HG02623 (cell line): ENCODE data around the gene CDKN2B-AS1.
A peak's percentile ranks its signal among the peaks of the same experiment; 100 is the strongest.

ENCODE experiments used
- ATAC-seq: cut with Tn5 transposase; IDR thresholded peaks from one replicate; pipeline ENCODE4 v1.9.1; 2021; ENCODE audit warnings: moderate library complexity; ENCODE audit not compliant: unreplicated experiment

CDKN2B-AS1 gene

DNA sequence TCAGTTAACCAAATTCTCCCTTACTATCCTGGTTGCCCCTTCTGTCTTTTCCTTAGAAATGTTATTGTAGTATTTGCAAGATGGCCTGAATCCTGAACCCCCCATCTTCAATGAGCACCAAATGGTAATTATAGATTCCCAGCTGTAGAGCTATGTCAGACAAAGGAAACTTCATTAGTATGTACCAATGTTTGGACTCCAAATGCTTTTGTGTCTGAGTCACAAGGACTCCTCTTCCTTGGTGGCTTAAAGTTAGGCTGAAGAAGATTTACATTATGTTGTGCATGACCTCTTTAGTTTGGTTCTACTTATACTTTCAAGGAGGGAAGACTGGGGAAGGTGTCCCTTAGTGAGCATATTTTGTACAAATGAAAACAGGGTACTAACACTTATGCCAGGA is 120.4 kb downstream of the CDKN2B-AS1 start:
- ATAC-seq, result no peak

DNA sequence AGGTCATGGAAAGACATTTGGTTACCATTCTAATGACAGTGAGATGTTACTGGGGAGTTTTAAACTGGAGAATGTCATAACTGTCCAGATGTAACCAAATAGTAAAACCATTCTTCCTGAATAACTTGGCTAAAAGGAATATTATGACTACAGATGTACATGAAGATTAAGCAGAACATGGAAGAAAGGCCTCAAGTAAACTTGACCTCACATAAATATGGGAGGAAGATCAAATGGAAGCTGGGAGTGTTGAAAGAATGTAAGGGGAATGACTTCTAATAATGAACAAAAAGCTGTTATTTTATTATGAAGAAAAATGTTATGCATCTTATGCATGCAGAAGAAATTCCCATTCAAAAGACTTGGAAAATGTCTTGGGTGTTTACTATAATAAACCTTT is 122.2 kb downstream of the CDKN2B-AS1 start:
- ATAC-seq, result no peak

DNA sequence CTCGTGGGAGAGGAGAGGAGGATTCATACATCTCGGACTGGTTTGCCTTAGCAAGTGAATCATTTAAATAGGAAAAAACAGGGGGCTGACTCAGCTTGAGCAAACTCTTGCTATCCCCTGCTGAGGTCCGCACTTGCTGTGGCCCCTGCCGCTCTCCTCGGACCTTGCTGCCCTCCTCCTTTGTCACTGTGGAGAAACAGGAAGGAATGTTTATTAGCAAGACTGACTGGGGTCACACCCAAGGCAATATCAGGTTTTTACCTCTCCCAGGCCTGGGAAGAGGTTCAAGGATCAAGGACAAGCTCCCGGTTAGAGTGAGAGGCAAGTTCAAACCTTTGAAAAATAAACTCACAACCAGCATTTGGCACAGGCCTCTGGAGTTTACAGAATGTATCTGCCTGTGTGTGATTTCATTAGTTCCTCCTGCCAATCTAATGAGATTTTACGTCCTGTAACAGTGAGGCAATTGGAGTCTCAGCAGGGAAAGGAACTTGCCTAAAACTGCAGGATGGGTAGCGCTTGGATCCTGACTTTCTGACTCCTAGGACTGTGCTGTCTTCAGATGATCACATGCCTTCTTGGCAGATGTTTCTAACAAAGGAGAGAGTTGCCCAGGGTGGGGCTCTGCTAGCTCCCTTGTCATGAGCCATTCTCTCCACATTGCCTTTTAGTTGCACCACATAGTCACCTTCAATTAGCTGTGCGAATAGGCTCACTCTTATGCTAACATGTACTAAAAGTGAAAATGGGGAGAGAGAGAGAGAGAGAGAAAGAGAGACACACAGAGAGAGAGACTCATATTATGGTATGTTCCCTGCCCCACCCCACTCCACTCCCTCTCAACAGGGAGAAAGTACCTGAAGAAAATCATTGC is 123.2 kb downstream of the CDKN2B-AS1 start:
- ATAC-seq, result no peak

DNA sequence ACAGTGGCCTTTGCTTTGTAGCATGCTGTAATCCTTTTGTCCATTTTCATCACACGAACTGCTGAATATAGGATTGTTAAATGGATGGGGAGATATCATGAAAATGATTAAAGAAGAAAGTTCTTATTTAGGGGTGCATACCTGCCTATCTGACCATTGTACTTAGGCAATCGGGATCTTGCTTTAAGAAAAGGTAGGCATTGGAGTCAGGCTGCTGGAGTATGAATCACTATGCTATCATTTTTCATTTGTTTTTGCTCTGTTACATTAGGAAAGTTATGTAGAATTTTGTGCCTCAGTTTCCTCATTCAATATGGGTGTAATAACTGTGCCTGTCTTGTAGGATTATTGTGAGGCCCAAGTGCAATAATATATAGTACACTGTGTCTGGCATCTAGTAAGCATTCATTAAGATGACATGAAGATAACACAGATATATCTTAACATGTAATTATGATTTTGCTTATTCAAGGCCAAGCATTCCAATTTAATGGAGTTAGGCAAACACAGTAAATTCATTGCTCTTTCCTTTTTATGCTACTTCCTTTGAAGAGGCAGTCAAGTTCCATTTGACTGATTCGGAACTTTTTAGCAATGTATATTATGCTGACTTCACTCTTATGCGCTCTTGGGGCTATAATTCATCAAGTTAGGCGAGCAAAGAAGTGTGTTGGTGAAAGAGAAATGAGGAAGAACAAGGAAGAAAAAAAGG is 124.4 kb downstream of the CDKN2B-AS1 start:
- ATAC-seq, result no peak

DNA sequence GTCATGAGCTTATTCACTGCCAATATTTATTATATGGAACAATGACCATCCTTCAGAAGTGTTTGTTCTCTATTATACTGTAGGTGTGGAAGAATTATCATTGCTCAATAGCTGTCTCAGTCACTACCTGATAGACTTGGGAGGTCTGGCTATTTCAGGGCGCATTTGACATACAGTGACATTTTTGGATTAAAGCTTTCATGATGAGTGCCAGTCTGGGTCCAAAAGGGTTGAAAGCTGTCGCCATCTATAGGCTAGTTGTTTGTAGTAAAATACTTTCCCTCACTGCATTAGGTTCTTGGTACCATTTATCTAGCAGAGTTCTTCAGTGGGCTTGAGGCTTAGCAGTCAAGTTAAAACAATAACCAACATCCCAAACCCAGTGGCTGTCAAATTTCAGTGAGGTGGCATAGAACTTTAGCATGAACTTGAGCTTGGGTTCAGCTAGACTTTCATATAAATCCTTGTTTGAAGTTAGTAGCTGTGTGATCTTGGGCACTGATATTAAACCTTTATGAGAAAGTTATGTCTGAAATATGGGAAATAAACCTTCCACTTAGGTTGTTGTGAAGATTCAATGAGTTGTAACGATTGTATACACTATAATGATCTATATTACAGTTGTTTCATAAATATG is 125.0 kb downstream of the CDKN2B-AS1 start:
- ATAC-seq, result peak; percentile 80

DNA sequence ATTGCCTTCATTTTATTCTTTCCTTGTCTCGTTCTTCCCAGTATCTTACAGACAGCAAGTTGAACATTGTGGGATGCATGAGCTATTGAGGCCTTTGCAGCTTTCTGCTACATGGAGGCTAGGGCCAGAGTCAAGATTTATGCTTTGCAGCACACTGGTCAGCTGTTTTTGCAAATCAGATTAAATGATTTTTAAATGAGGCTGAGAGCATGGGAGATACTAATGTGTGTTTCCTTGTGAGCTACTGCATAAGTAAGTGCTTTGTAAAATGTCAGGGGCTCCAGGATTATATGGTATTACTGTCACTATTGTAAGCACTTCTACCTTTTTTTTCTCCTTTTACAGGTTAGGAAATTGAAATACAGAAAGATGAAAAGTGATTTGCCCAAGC is 125.6 kb downstream of the CDKN2B-AS1 start:
- ATAC-seq, result no peak

DNA sequence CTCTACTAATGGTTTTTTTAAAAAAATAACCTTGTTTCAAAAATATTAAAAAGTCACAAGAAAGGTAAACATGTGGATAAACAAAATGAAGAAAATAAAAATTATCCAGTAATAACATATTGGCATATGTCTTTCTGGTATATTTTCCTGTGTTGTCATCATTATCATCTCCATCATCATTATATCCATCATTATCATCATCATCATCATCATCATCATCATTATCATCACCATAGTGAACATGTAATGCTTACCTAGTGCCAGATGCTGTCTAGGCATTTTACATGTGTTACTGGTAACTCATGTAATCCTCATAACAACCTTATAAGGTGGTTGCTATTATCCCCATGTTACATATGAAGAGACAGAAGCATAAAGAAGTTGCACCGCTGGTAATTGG is 126.0 kb downstream of the CDKN2B-AS1 start:
- ATAC-seq, result no peak

DNA sequence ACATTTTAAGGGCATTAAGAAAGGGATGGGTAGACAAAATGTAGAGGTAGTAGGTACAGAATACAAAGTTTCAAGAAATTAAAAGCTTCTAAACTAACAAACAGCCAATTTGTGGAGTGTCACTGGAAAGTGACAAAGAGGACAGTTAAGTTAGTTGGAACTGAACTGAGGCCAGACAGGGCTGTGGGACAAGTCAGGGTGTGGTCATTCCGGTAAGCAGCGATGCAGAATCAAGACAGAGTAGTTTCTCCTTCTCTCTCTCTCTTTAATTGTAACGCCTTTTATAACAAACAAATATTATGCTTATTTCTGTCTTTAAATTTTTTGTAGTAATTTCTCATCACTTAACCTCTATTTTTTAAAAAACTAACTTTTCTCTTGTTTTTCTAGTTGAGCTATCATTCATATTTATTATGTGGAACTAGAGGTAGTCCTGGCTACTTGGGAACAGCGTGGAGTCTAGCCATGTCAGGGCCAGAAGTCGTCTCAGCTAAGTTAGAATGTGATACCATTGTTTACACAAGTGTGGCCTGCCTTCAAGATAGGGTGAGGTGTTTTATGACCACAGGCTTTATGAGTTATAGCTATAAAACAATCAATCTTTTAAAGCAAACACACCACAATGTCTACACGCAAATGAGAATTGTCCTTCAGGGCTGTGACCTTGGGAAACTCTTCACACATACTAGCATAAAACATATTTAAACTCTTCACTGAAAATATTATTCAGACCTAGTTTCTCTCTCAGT is 129.8 kb downstream of the CDKN2B-AS1 start:
- ATAC-seq, result no peak

DNA sequence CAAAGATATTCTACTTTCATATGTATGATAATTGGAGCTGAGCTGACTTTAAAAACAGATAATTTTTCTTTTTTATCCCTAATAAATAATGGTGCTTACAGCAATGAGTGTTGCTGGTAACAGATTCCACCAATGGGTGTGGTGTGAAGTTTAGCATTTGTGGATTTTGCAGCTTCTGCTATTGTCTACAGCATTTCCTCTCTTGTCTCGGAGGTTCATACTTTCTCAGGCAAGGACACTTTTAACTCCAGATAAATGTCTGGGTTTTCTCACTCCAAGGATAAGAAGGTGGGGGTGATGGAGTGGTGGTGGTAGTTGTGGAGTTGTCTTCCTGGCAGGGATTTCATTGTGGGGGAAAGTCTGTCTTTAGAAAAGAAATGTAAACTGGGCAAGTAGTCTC is 134.5 kb downstream of the CDKN2B-AS1 start:
- ATAC-seq, result no peak

DNA sequence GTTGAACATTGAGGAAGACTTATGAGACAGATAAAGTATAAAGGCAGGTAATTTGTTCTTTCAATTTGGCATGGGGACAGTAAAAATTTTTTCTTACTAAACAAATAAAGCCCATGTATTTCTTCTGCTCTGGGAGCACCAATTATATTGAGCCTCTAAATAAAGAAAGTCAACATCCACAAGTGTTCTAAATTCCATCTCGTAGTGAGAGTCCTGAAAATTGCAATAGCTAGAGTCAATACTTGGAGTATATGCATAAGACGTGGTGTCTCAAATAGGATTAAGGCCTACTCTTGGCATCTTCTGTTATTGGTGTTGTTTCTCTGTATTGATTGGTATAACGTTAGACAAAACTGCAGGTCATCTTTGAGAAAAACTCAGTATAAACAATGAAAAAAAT is 135.0 kb downstream of the CDKN2B-AS1 start:
- no peak for ATAC-seq

DNA sequence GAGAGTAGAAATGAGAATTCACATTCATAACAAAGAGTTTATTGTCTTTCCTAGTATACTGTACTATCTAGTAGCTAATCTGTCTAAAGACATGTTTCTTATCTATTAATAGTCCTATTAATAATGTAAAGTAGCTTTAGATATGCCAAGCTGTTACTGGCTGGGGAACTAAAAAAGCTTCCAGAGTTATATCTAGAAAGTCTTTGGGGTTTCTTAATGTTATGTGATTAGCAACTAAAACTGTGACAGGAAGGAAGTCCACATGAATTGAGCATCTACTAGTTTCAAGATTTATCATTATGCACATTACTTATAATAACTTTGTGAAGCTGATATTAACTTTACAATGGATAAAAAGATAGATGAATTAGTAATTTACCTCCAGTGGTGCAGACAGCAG is 137.2 kb downstream of the CDKN2B-AS1 start:
- no peak for ATAC-seq

DNA sequence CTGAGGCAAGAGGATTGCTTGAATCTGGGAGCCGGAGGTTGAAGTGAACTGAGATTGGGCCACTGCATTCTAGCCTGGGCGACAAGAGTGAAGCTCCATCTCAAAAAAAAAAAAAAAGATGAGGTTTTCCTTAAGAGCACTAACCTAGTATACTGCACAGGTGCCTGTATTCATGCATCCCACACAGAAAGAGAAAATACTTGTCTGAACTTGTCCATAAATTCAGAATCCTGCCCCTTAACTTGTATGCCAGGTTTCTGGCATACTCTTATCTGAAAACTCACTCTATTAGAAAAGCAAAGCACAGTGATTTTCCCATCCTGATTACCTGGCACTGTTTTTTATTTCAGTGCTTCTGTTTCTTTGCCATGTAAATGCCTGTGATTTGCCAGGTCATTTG is 139.8 kb downstream of the CDKN2B-AS1 start:
- no peak for ATAC-seq

DNA sequence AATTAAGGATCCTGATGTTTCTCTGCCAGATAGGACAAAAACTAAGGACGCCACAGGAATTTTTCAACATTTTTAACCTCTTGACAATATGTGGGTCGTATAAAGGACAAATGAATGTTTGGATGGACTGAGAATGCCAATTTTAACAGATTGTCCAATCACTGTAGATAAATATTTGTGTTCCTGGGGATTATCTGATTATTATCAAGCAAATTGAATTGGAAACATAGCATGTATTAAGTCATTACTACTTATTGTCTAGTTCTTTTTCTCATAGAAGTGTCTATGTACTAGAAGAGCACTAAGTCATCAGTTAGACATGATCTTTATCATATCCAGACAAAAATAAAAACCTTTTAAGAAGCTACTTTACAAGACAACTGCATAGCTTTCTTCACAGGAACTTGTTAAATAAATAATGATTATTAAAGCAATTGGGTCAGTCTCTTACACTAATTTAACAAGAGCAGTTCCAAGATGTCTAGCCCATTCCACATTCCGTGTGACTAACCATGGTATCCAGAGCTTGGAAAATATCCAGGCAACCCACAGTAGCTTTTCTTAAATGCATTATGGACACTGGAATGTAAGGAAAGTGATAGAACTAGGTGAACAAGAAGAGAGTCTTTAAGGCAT is 142.0 kb downstream of the CDKN2B-AS1 start:
- ATAC-seq, result no peak

DNA sequence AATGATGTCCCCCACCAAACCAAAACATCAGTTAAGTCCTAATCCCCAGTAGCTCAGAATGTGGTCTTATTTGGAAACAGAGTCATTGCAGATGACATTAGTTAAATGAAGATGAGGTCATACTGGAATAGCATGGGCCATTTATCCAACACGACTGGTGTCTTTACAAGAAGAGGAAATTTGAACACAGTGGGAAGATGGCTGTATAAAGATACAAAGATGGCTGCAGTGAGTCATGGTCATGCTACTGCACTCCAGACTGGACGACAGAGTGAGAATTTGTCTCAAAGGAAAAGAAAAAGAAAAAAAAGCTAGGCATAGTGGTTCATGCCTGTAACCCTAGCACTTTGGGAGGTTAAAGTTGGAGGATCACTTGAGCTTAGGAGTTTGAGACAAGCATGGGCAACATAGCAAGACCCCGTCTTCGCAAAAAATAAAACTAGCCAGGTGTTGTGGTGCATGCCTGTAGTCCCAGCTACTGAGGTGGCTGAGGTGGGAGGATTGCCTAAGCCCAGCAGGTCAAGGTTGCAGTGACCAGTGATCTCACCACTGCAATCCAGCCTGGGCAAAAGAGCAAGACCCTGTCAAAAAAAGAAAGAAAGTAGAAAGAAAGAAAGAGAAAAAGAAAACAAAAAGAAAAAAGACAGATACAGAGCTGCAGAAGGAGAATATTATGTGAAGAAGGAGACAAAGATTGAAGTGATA is 144.5 kb downstream of the CDKN2B-AS1 start:
- no peak for ATAC-seq

DNA sequence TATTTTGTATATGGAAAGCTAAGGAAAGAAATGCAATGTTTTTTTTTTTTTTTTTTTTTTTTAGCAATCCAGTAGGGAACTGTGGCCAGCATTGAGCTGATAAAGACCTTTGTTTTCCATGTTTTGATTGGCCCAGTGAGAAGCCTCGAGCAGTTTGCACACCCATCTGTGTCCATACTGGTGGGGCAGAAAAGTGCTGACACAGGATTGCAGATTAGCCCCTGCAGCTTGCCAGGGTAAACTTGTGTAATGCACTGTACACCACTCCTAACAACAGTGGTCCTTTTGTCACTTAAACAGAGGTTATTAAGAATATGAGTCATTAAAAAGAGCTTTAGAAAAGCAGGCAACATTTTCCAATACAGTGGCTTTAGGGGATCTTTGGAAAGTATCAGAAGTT is 147.3 kb downstream of the CDKN2B-AS1 start:
- no peak for ATAC-seq

DNA sequence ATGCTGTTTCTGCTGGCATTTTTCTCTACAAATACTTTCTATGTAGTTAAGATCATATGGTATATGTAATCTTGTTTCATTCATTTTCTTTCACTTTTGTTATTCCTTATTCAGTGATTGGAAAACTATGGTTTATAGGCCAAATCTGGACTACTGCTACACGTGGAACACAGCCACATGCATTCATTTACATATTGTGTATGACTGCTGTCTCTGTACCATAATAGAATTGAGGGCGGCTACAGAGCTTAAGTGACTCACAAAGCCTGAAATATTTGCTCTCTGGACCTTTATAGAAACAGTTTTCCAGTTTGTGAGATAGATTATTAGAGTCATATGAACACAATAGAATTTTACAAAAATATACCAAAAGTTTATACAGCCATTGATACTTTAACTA is 148.1 kb downstream of the CDKN2B-AS1 start:
- no peak for ATAC-seq

DNA sequence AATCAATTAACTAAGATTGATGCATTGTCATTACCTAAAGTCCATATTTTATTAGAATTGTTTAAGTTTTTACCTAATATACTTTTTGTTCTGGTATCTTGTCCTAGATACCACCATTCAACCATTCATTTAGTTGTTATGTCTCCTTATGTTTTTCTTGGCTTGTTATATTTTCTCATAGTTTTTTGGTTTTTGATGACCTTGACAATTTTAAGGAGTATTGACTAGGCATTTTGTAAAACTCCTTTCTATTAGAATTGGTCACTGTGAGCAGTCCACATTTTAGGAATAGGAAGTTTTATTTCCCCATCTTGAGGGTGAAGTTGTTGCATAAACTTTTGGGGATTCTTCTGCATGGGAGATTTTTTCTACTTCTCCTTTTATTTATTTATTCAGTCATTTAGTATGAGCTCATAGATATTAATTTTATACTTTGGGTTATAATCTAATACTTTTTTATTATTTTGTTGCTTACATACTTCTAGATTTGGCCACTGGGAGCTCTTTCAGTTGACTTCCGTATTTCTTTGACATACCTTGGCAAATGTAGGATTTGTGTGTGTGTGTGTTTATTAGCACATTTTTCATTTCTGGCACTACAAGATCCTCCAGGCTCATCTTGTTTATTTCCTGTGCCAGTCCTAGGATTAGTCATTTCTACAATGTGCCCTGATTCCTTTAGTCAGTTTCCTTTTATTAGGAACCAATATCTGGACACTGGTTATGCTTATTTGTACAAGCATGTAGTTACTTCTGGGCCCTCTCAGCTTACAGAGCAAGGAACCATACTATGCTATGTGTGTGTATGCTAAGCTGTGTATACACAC is 149.4 kb downstream of the CDKN2B-AS1 start:
- ATAC-seq, result no peak

DNA sequence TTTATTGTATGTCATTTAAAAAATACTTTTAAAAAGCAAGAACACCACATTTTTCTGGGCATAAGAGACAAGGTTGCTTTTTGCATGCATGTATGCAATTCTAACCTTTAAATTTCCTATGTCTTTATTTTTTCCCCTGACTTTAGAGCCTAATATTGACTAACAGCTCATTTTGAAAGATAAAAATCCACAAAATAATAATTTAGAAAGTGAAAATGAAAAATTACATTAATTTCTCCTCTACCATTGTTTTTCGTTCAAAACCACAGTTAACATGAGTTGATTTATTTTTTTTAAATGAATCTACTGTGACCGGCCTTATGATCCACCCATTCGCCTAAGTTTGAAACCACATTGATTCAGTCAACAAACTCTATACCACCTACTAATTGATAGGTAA is 152.0 kb downstream of the CDKN2B-AS1 start:
- no peak for ATAC-seq

DNA sequence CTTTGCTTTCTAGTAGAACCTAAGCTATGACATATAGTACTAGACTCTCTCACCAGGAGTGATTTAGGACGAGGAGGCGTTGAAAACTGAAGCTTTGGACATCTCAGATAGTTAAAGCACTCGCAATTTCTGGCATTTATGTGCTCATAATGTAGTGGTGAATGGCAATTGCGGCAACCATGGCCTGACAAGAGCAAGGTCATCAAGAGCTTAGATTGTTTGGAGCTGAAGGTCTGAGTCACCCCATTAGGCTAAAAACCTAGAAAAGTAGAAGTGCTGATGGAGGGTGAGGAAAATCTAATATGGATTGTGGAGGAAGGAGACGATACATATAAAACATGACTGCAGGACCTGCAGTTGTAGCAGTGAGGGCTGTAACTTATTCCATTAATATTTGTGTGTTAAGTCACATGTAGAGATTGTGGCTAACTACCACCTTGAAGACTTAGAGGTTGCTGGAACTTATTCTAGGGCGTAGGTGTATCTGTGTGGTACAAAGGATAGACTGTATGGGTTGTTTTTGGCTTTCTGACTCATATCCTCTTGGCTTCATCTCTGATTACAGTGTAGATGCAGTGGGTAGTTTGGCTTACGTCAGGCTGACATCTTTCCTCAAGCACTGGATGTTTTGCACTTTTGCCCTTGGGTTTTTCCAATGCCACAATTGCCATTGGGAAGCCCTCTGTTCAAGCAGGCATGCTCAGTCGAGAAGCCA is 153.4 kb downstream of the CDKN2B-AS1 start:
- ATAC-seq, result no peak
